Measurements from ENCODE around the gene APOL5.
"Not testable (repeated sequence)": the region's sequence is repeated elsewhere in the genome, so short reads cannot be mapped to it uniquely, and the experiment has no call there.

The APOL5 gene

GRCh38 chr22:35712672-35713071, 5.0 kb upstream of the APOL5 start:
- no peak for DNase-seq

GRCh38 chr22:35719212-35719875, 1.7 kb downstream of the APOL5 start:
- DNase-seq: no peak

- no peak for DNase-seq
Measured at GRCh38 chr22:35721960-35722359, 4.3 kb downstream of the APOL5 start.

- no peak for DNase-seq
Measured at GRCh38 chr22:35725521-35725920, 7.8 kb downstream of the APOL5 start.

GRCh38 chr22:35726398-35726797, 8.7 kb downstream of the APOL5 start:
- DNase-seq: no peak

GRCh38 chr22:35726933-35727332, 9.3 kb downstream of the APOL5 start:
- DNase-seq: no peak

- no peak for DNase-seq
Measured at GRCh38 chr22:35727436-35727835, 9.8 kb downstream of the APOL5 start.

- DNase-seq: no peak
Measured at GRCh38 chr22:35728639-35729308, 11.1 kb downstream of the APOL5 start.

- no peak for DNase-seq
Measured at GRCh38 chr22:35729309-35729698, 11.6 kb downstream of the APOL5 start.

GRCh38 chr22:35731321-35731720, 13.6 kb downstream of the APOL5 start:
- no peak for DNase-seq

GRCh38 chr22:35732116-35732515, 14.4 kb downstream of the APOL5 start:
- DNase-seq: no peak

GRCh38 chr22:35733036-35733435, 15.4 kb downstream of the APOL5 start:
- DNase-seq: no peak

GRCh38 chr22:35733791-35734516, 16.3 kb downstream of the APOL5 start:
- DNase-seq: no peak

- DNase-seq: no peak
Measured at GRCh38 chr22:35734517-35734827, 16.8 kb downstream of the APOL5 start.

GRCh38 chr22:35735542-35735941, 17.9 kb downstream of the APOL5 start:
- DNase-seq: no peak

GRCh38 chr22:35736166-35736565, 18.5 kb downstream of the APOL5 start:
- DNase-seq: no peak

- no peak for DNase-seq
Measured at GRCh38 chr22:35736701-35737100, 19.0 kb downstream of the APOL5 start.

- DNase-seq: not testable (repeated sequence)
Measured at GRCh38 chr22:35737886-35738285, 20.2 kb downstream of the APOL5 start.

- DNase-seq: no peak
Measured at GRCh38 chr22:35739076-35739930, 21.6 kb downstream of the APOL5 start.

- DNase-seq: no peak
Measured at GRCh38 chr22:35739931-35740380, 22.3 kb downstream of the APOL5 start.

GRCh38 chr22:35740616-35741015, 22.9 kb downstream of the APOL5 start:
- no peak for DNase-seq

- no peak for DNase-seq
Measured at GRCh38 chr22:35742342-35743100, 24.8 kb downstream of the APOL5 start.

Measured in inflammatory macrophage (primary cell).